Neural cell (in vitro differentiated cells): ENCODE data around the gene ITGA5. TPM values are rescaled to one million over a fixed set of nuclear protein-coding genes. Genes with fewer than 3 reads are reported as not detected.

Source experiments
- H2AFZ ChIP-seq: fragments of 200-600, 300-800 bp; sonication (generic), shearing (Covaris generic); 2 replicates; pipeline ENCODE4 v1.6.0; 2014; ENCODE audit warnings: low read depth, mild to moderate bottlenecking, antibody characterized with exemption, low read length, moderate library complexity
- H3F3A ChIP-seq: fragments of 200-600 bp; shearing (Covaris generic); 2 replicates; pipeline ENCODE4 v1.6.1; 2016; ENCODE audit warnings: mild to moderate bottlenecking, moderate library complexity, mixed read lengths, antibody characterized with exemption, low read length; ENCODE audit not compliant: insufficient read depth, poor library complexity, severe bottlenecking
- H3K27ac ChIP-seq: fragments of 200-600, 300-800 bp; sonication (generic), shearing (Covaris generic); 2 replicates; pipeline ENCODE4 v1.5.1; 2014; ENCODE audit warnings: mild to moderate bottlenecking, low read length, moderate library complexity
- H3K27me3 ChIP-seq: fragments of 300-800, 200-600 bp; sonication (generic), shearing (Covaris generic); 2 replicates; pipeline ENCODE4 v1.6.0; 2014; ENCODE audit warnings: mild to moderate bottlenecking, low read depth, low read length, moderate library complexity; ENCODE audit not compliant: insufficient read depth
- H3K36me3 ChIP-seq: fragments of 300-800, 200-600 bp; sonication (generic), shearing (Covaris generic); 2 replicates; pipeline ENCODE4 v1.5.1; 2014; ENCODE audit warnings: mild to moderate bottlenecking, antibody characterized with exemption, low read length, moderate library complexity; ENCODE audit not compliant: insufficient read depth
- H3K4me2 ChIP-seq: fragments of 300-800, 200-600 bp; sonication (generic), shearing (Covaris generic); 2 replicates; pipeline ENCODE4 v1.6.0; 2014; ENCODE audit warnings: mild to moderate bottlenecking, low read length
- H3K4me3 ChIP-seq: fragments of 300-800, 200-600 bp; sonication (generic), shearing (Covaris generic); 2 replicates; pipeline ENCODE4 v1.5.1; 2014; ENCODE audit warnings: mild to moderate bottlenecking, low read length, moderate library complexity
- H3K79me2 ChIP-seq: fragments of 200-600 bp; shearing (Covaris generic); replicated peaks from 2 replicates; pipeline ENCODE4 v1.6.0; 2014; ENCODE audit warnings: mild to moderate bottlenecking, low read length, moderate library complexity; ENCODE audit not compliant: insufficient read depth
- H3K9ac ChIP-seq: fragments of 300-800, 200-600 bp; sonication (generic), shearing (Covaris generic); 2 replicates; pipeline ENCODE4 v1.6.1; 2016; ENCODE audit warnings: mild to moderate bottlenecking, low read length, mixed read lengths
- H3K9me2 ChIP-seq: fragments of 200-600 bp; shearing (Covaris generic); 2 replicates; pipeline ENCODE4 v1.6.1; 2016; ENCODE audit warnings: mild to moderate bottlenecking, low read length, mixed read lengths; ENCODE audit not compliant: insufficient read depth
- H3K9me3 ChIP-seq: fragments of 200-600, 300-800 bp; sonication (generic), shearing (Covaris generic); 2 replicates; pipeline ENCODE4 v1.6.1; 2016; ENCODE audit warnings: mild to moderate bottlenecking, mixed run types, low read length, moderate library complexity, mixed read lengths
- H4K20me1 ChIP-seq: fragments of 200-600 bp; shearing (Covaris generic); 2 replicates; pipeline ENCODE4 v1.6.1; 2016; ENCODE audit warnings: mild to moderate bottlenecking, mixed run types; ENCODE audit not compliant: insufficient read depth
- EP300 ChIP-seq: fragments of 450-650 bp; conservative IDR thresholded peaks from 2 replicates; pipeline ENCODE4 v1.6.1; 2014; ENCODE audit warnings: antibody characterized with exemption, mild to moderate bottlenecking, moderate library complexity; ENCODE audit not compliant: poor library complexity, severe bottlenecking
- EZH2 ChIP-seq: fragments of 200-600, 300-800 bp; shearing (Covaris generic), sonication (generic); IDR thresholded peaks from 2 replicates; pipeline ENCODE4 v1.6.1; 2014; ENCODE audit warnings: antibody characterized with exemption, low read length, borderline replicate concordance, mild to moderate bottlenecking; ENCODE audit not compliant: insufficient read depth, poor library complexity, severe bottlenecking
- MXI1 ChIP-seq: fragments of 450-650 bp; conservative IDR thresholded peaks from 2 replicates; pipeline ENCODE4 v1.6.1; 2014; ENCODE audit warnings: antibody characterized with exemption, mild to moderate bottlenecking; ENCODE audit not compliant: poor library complexity, severe bottlenecking
- POLR2AphosphoS5 ChIP-seq: IDR thresholded peaks from 2 replicates; pipeline ENCODE4 v1.6.1; 2012
- RAD21 ChIP-seq: fragments of 450-650 bp; conservative IDR thresholded peaks from 2 replicates; pipeline ENCODE4 v1.6.1; 2014; ENCODE audit warnings: antibody characterized with exemption, mild to moderate bottlenecking, moderate library complexity
- SMC3 ChIP-seq: fragments of 450-650 bp; conservative IDR thresholded peaks from 2 replicates; pipeline ENCODE4 v1.6.1; 2014; ENCODE audit warnings: antibody characterized with exemption, mild to moderate bottlenecking, moderate library complexity; ENCODE audit not compliant: poor library complexity
- TAF1 ChIP-seq: IDR thresholded peaks from 2 replicates; pipeline ENCODE4 v1.6.1; 2012; ENCODE audit warnings: low read depth
- polyA plus RNA-seq: library from polyadenylated mRNA; depleted of rRNA; stranded (reverse); fragments of >200 nt; gene quantifications from 2 replicates; pipeline ENCODE4 v1.2.3, GENCODE V29; 2014
- TF ChIP-seq, protein P1 (sequence below): IDR thresholded peaks from 2 replicates; pipeline ENCODE4 v1.6.1; 2012; ENCODE audit warnings: borderline replicate concordance
- TF ChIP-seq, protein P2 (sequence below): fragments of 450-650 bp; IDR thresholded peaks from 2 replicates; pipeline ENCODE4 v1.5.1; 2014; ENCODE audit warnings: antibody characterized with exemption, mild to moderate bottlenecking, moderate library complexity; ENCODE audit not compliant: poor library complexity, severe bottlenecking

The ITGA5 gene
- polyA plus RNA-seq, 1 donor from 2014 or later = not detected

DNA sequence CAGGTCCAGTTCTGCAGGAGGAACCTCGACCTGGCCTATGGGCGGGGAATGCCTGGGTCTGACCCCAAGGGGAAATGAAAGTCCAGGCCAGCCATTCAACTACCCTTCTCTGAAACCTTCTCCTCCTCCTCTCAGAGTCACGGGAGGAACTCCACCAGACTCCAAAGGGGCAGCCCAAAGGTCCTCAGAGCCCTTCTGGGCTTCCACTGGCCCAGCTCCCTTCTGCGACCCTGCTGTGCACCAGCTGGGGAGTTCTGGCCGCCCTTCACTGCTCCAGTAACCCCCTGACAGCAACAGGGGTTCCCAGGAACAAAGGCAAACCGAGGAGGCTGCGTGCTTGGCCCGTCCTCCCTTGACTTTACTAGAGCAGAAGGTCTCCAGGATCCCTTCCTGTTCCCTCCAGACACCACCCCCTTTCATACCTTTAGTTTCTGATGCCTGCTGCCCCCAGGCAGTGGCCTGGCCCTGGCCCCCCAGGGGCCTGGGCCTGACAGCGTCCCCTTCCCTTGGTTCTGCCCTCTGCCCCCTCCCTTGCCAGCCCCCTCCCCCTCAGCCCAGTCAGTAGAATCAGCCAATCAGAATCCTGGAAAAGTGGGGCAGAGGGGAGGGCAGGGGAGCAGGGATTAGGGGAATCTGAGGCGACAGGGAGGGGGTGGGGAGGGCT lies 33.7 kb downstream of the ITGA5 start:
- H4K20me1 ChIP-seq = no peaks in the 10 kb centered on the region
- no peak overlapping the region for H3K4me2 ChIP-seq
- H3K9me3 ChIP-seq = no peaks in the 10 kb centered on the region
- no peaks in the 10 kb centered on the region for H3K36me3 ChIP-seq
- H3F3A ChIP-seq = no peaks in the 10 kb centered on the region
- no peak overlapping the region for H3K4me3 ChIP-seq
- H3K27ac ChIP-seq = no peak overlapping the region
- no peak overlapping the region for H2AFZ ChIP-seq
- no peaks in the 10 kb centered on the region for H3K9me2 ChIP-seq
- no peaks in the 10 kb centered on the region for H3K79me2 ChIP-seq
- no peak overlapping the region for H3K9ac ChIP-seq
- H3K27me3 ChIP-seq = no peaks in the 10 kb centered on the region
- TF ChIP-seq, protein P1, sequence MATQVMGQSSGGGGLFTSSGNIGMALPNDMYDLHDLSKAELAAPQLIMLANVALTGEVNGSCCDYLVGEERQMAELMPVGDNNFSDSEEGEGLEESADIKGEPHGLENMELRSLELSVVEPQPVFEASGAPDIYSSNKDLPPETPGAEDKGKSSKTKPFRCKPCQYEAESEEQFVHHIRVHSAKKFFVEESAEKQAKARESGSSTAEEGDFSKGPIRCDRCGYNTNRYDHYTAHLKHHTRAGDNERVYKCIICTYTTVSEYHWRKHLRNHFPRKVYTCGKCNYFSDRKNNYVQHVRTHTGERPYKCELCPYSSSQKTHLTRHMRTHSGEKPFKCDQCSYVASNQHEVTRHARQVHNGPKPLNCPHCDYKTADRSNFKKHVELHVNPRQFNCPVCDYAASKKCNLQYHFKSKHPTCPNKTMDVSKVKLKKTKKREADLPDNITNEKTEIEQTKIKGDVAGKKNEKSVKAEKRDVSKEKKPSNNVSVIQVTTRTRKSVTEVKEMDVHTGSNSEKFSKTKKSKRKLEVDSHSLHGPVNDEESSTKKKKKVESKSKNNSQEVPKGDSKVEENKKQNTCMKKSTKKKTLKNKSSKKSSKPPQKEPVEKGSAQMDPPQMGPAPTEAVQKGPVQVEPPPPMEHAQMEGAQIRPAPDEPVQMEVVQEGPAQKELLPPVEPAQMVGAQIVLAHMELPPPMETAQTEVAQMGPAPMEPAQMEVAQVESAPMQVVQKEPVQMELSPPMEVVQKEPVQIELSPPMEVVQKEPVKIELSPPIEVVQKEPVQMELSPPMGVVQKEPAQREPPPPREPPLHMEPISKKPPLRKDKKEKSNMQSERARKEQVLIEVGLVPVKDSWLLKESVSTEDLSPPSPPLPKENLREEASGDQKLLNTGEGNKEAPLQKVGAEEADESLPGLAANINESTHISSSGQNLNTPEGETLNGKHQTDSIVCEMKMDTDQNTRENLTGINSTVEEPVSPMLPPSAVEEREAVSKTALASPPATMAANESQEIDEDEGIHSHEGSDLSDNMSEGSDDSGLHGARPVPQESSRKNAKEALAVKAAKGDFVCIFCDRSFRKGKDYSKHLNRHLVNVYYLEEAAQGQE = no peak
- TF ChIP-seq RAD21 = no peak
- TF ChIP-seq, protein P2, sequence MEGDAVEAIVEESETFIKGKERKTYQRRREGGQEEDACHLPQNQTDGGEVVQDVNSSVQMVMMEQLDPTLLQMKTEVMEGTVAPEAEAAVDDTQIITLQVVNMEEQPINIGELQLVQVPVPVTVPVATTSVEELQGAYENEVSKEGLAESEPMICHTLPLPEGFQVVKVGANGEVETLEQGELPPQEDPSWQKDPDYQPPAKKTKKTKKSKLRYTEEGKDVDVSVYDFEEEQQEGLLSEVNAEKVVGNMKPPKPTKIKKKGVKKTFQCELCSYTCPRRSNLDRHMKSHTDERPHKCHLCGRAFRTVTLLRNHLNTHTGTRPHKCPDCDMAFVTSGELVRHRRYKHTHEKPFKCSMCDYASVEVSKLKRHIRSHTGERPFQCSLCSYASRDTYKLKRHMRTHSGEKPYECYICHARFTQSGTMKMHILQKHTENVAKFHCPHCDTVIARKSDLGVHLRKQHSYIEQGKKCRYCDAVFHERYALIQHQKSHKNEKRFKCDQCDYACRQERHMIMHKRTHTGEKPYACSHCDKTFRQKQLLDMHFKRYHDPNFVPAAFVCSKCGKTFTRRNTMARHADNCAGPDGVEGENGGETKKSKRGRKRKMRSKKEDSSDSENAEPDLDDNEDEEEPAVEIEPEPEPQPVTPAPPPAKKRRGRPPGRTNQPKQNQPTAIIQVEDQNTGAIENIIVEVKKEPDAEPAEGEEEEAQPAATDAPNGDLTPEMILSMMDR = no peak
- TF ChIP-seq POLR2AphosphoS5 = no peak
- TF ChIP-seq EP300 = no peak
- no peak for TF ChIP-seq TAF1
- TF ChIP-seq EZH2 = no peak
- TF ChIP-seq SMC3 = no peak
- no peak for TF ChIP-seq MXI1

DNA sequence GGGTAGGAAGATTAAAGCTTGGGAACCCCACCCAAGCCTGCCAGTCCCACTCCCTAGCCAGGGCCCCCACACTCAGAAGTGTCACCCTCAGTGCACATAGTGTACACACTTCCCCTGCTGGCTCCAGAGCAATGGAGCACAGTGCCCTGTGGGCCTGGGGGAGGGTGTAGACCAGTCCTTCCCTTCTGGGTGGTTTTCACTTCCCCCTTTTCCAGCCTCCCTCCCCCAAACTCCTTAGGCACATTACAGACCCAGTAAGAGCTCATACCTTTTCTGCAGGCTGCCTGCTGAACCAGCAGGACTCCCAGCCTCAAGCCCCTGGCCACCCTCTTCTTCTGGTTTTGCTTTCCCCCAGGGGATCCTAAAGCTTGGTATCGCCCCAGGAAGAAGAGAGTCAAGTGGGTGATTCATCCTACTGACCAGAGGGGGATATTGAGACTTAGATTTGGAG lies 34.5 kb downstream of the ITGA5 start, which contains the start of gene ZNF385A:
TSS of gene ZNF385A (minus strand) at position 143 of the 451 bp plus-strand sequence. CDS start 219 bp downstream, outside the sequence.
- Histone ChIP-seq H3K27ac (no peak within 1 kb of the TSS), H4K20me1 (no peaks in the 10 kb centered on the region), H3K4me2 (no peak within 1 kb of the TSS), H3K36me3 (no peaks in the 10 kb centered on the region), H3K4me3 (no peak within 1 kb of the TSS), H2AFZ (no peak within 1 kb of the TSS), H3K9me3 (no peaks in the 10 kb centered on the region), H3K79me2 (no peaks in the 10 kb centered on the region), H3K9me2 (no peaks in the 10 kb centered on the region), H3K27me3 (no peaks in the 10 kb centered on the region), H3K9ac (no peak within 1 kb of the TSS), H3F3A (no peaks in the 10 kb centered on the region)
- no peak for TF ChIP-seq MXI1
- TF ChIP-seq, protein P1 = no peak
- no peak for TF ChIP-seq TAF1
- no peak for TF ChIP-seq RAD21
- TF ChIP-seq, protein P2 = no peak
- no peak for TF ChIP-seq POLR2AphosphoS5
- TF ChIP-seq EZH2 = no peak
- no peak for TF ChIP-seq SMC3
- no peak for TF ChIP-seq EP300
